BLaER1 (cell line): ENCODE measurements around the gene KNCN.

Experiments
- H3K27ac ChIP-seq: shearing (Covaris generic); formaldehyde crosslinking; 2 replicates; pipeline ENCODE4 v1.8.1; 2022
- H3K27me3 ChIP-seq: shearing (Covaris generic); formaldehyde crosslinking; 2 replicates; pipeline ENCODE4 v1.8.1; 2022
- H3K36me3 ChIP-seq: shearing (Covaris generic); formaldehyde crosslinking; 2 replicates; pipeline ENCODE4 v1.8.1; 2022
- H3K4me1 ChIP-seq: shearing (Covaris generic); formaldehyde crosslinking; 2 replicates; pipeline ENCODE4 v1.8.1; 2022
- H3K4me2 ChIP-seq: shearing (Covaris generic); formaldehyde crosslinking; 2 replicates; pipeline ENCODE4 v1.8.1; 2022
- H3K4me3 ChIP-seq: shearing (Covaris generic); formaldehyde crosslinking; 2 replicates; pipeline ENCODE4 v1.8.1; 2022
- H3K9ac ChIP-seq: shearing (Covaris generic); formaldehyde crosslinking; 2 replicates; pipeline ENCODE4 v1.8.1; 2022
- H3K9me3 ChIP-seq: shearing (Covaris generic); formaldehyde crosslinking; 2 replicates; pipeline ENCODE4 v1.8.1; 2022
- H4K20me1 ChIP-seq: shearing (Covaris generic); formaldehyde crosslinking; 2 replicates; pipeline ENCODE4 v1.8.1; 2022
- Cebpa-rat ChIP-seq: shearing (Covaris generic); IDR thresholded peaks from 2 replicates; pipeline ENCODE4 v1.8.1; 2022

KNCN gene

GRCh38 chr1:46533179-46533864 is 18.1 kb downstream of the KNCN start:
- H3K4me3 ChIP-seq: peak overlapping the region; percentile 65
- H3K36me3 ChIP-seq: no peaks in the 10 kb centered on the region
- peaks cover 11% of the 10 kb centered on the region; the same call in 1 of the 2 replicates for H4K20me1 ChIP-seq
- H3K4me1 ChIP-seq: peaks cover 6% of the 10 kb centered on the region; the same call in 1 of the 2 replicates
- peak overlapping the region; percentile 85 for H3K4me2 ChIP-seq
- H3K9ac ChIP-seq: no peak overlapping the region
- peaks cover 70% of the 10 kb centered on the region for H3K27me3 ChIP-seq
- H3K27ac ChIP-seq: no peak overlapping the region
- H3K9me3 ChIP-seq: peaks cover 12% of the 10 kb centered on the region
- TF ChIP-seq Cebpa-rat: no peak

- Histone ChIP-seq H3K9ac (no peak overlapping the region), H4K20me1 (peaks cover 12% of the 10 kb centered on the region; the same call in 1 of the 2 replicates), H3K27me3 (peaks cover 72% of the 10 kb centered on the region), H3K4me1 (peaks cover 6% of the 10 kb centered on the region; the same call in 1 of the 2 replicates), H3K4me2 (peak overlapping the region; percentile 85), H3K36me3 (no peaks in the 10 kb centered on the region), H3K4me3 (peak overlapping the region; percentile 65), H3K27ac (no peak overlapping the region), H3K9me3 (peaks cover 12% of the 10 kb centered on the region)
- no peak for TF ChIP-seq Cebpa-rat
These were observed 18.8 kb downstream of the KNCN start for GRCh38 chr1:46532498-46533178.

- H3K27ac ChIP-seq: no peak overlapping the region
- H3K4me3 ChIP-seq: no peak overlapping the region
- peaks cover 78% of the 10 kb centered on the region for H3K27me3 ChIP-seq
These were observed 19.4 kb downstream of the KNCN start for GRCh38 chr1:46532095-46532494.

GRCh38 chr1:46530791-46531409 is 20.5 kb downstream of the KNCN start:
- H3K36me3 ChIP-seq: no peaks in the 10 kb centered on the region
- peaks cover 6% of the 10 kb centered on the region; the same call in 1 of the 2 replicates for H3K4me1 ChIP-seq
- H3K27me3 ChIP-seq: peaks cover 90% of the 10 kb centered on the region
- H4K20me1 ChIP-seq: peaks cover 21% of the 10 kb centered on the region; the same call in 1 of the 2 replicates
- no peaks in the 10 kb centered on the region for H3K9me3 ChIP-seq
- H3K4me2 ChIP-seq: no peak overlapping the region
- H3K4me3 ChIP-seq: no peak overlapping the region
- TF ChIP-seq Cebpa-rat: no peak
- H3K27ac ChIP-seq: no peak overlapping the region
- H3K9ac ChIP-seq: no peak overlapping the region

More at GRCh38 chr1:46532095-46532494, 19.4 kb downstream of the KNCN start:
- H3K4me2 ChIP-seq: no peak overlapping the region
- no peak overlapping the region for H3K9ac ChIP-seq
- TF ChIP-seq Cebpa-rat: no peak
- no peaks in the 10 kb centered on the region for H3K36me3 ChIP-seq
- peaks cover 8% of the 10 kb centered on the region for H3K9me3 ChIP-seq
- peaks cover 18% of the 10 kb centered on the region; the same call in 1 of the 2 replicates for H4K20me1 ChIP-seq
- peaks cover 6% of the 10 kb centered on the region; the same call in 1 of the 2 replicates for H3K4me1 ChIP-seq

GRCh38 chr1:46530311-46530710 is 21.1 kb downstream of the KNCN start:
- peaks cover 27% of the 10 kb centered on the region; the same call in 1 of the 2 replicates for H4K20me1 ChIP-seq
- H3K4me2 ChIP-seq: no peak overlapping the region
- H3K9me3 ChIP-seq: no peaks in the 10 kb centered on the region
- TF ChIP-seq Cebpa-rat: no peak
- no peak overlapping the region for H3K4me3 ChIP-seq
- no peak overlapping the region for H3K27ac ChIP-seq
- H3K9ac ChIP-seq: no peak overlapping the region
- peaks cover 92% of the 10 kb centered on the region for H3K27me3 ChIP-seq
- H3K4me1 ChIP-seq: peaks cover 6% of the 10 kb centered on the region; the same call in 1 of the 2 replicates
- H3K36me3 ChIP-seq: no peaks in the 10 kb centered on the region

GRCh38 chr1:46529031-46529630 is 22.3 kb downstream of the KNCN start:
- Histone ChIP-seq H3K4me1 (peaks cover 6% of the 10 kb centered on the region; the same call in 1 of the 2 replicates), H3K27me3 (peaks cover 86% of the 10 kb centered on the region), H4K20me1 (peaks cover 28% of the 10 kb centered on the region; the same call in 1 of the 2 replicates), H3K36me3 (no peaks in the 10 kb centered on the region), H3K4me3 (no peak overlapping the region), H3K9ac (no peak overlapping the region), H3K4me2 (no peak overlapping the region), H3K27ac (no peak overlapping the region), H3K9me3 (no peaks in the 10 kb centered on the region)
- TF ChIP-seq Cebpa-rat: no peak

- H3K9ac ChIP-seq: no peak overlapping the region
- H3K27me3 ChIP-seq: peaks cover 79% of the 10 kb centered on the region
- no peak overlapping the region for H3K4me3 ChIP-seq
- no peak overlapping the region for H3K4me2 ChIP-seq
- peaks cover 3% of the 10 kb centered on the region; the same call in 1 of the 2 replicates for H3K4me1 ChIP-seq
- H3K9me3 ChIP-seq: no peaks in the 10 kb centered on the region
- H4K20me1 ChIP-seq: peaks cover 28% of the 10 kb centered on the region; the same call in 1 of the 2 replicates
- no peaks in the 10 kb centered on the region for H3K36me3 ChIP-seq
- no peak overlapping the region for H3K27ac ChIP-seq
- no peak for TF ChIP-seq Cebpa-rat
These were observed 23.0 kb downstream of the KNCN start for GRCh38 chr1:46528297-46528955.

- Histone ChIP-seq H3K27me3 (peaks cover 71% of the 10 kb centered on the region), H3K4me1 (no peaks in the 10 kb centered on the region), H3K4me2 (no peak overlapping the region), H3K36me3 (no peaks in the 10 kb centered on the region), H3K9ac (no peak overlapping the region), H3K27ac (no peak overlapping the region), H3K9me3 (no peaks in the 10 kb centered on the region), H3K4me3 (no peak overlapping the region), H4K20me1 (peaks cover 28% of the 10 kb centered on the region; the same call in 1 of the 2 replicates)
- no peak for TF ChIP-seq Cebpa-rat
These were observed 23.8 kb downstream of the KNCN start for GRCh38 chr1:46527474-46528296.
